Measurements from ENCODE around the gene TBC1D8B.
A peak's percentile ranks its signal among the peaks of the same experiment; 100 is the strongest.
"Not testable (repeated sequence)": the region's sequence is repeated elsewhere in the genome, so short reads cannot be mapped to it uniquely, and the experiment has no call there.

The TBC1D8B gene

GRCh38 chrX:106802388-106803275 is at the start of gene TBC1D8B:
Gene TBC1D8B, plus strand, starts transcription at chrX:106802673. Its CDS starts 181 bp downstream, at chrX:106802854.
- DNase-seq (ENCODE audit: low read depth) = peak; percentile 93
- TF ChIP-seq, protein P1, sequence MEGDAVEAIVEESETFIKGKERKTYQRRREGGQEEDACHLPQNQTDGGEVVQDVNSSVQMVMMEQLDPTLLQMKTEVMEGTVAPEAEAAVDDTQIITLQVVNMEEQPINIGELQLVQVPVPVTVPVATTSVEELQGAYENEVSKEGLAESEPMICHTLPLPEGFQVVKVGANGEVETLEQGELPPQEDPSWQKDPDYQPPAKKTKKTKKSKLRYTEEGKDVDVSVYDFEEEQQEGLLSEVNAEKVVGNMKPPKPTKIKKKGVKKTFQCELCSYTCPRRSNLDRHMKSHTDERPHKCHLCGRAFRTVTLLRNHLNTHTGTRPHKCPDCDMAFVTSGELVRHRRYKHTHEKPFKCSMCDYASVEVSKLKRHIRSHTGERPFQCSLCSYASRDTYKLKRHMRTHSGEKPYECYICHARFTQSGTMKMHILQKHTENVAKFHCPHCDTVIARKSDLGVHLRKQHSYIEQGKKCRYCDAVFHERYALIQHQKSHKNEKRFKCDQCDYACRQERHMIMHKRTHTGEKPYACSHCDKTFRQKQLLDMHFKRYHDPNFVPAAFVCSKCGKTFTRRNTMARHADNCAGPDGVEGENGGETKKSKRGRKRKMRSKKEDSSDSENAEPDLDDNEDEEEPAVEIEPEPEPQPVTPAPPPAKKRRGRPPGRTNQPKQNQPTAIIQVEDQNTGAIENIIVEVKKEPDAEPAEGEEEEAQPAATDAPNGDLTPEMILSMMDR (conservative IDR thresholded peaks at IDR 0.05; ENCODE audit: control insufficient read depth, insufficient read depth, low read depth, low read length) = no peak
- H3K4me3 ChIP-seq (ENCODE audit: control insufficient read depth, low read depth, low read length) = peak within 1 kb of the TSS; percentile 86

GRCh38 chrX:106769288-106769687 is 33.2 kb upstream of the TBC1D8B start:
- not testable (repeated sequence) for DNase-seq (ENCODE audit: low read depth); H3K4me3 ChIP-seq (ENCODE audit: control insufficient read depth, low read depth, low read length)

- TF ChIP-seq, protein P1 (conservative IDR thresholded peaks at IDR 0.05; ENCODE audit: control insufficient read depth, insufficient read depth, low read depth, low read length) = no peak
- DNase-seq (ENCODE audit: low read depth) = no peak
- H3K4me3 ChIP-seq (ENCODE audit: control insufficient read depth, low read depth, low read length) = no peak overlapping the region
These were observed 27.5 kb upstream of the TBC1D8B start for GRCh38 chrX:106774981-106775380.

- H3K4me3 ChIP-seq (ENCODE audit: control insufficient read depth, low read depth, low read length) = no peak overlapping the region
- TF ChIP-seq, protein P1 (conservative IDR thresholded peaks at IDR 0.05; ENCODE audit: control insufficient read depth, insufficient read depth, low read depth, low read length) = no peak
- peak; percentile 2 for DNase-seq (ENCODE audit: low read depth)
These were observed 22.2 kb upstream of the TBC1D8B start for GRCh38 chrX:106780264-106780663.

DNA sequence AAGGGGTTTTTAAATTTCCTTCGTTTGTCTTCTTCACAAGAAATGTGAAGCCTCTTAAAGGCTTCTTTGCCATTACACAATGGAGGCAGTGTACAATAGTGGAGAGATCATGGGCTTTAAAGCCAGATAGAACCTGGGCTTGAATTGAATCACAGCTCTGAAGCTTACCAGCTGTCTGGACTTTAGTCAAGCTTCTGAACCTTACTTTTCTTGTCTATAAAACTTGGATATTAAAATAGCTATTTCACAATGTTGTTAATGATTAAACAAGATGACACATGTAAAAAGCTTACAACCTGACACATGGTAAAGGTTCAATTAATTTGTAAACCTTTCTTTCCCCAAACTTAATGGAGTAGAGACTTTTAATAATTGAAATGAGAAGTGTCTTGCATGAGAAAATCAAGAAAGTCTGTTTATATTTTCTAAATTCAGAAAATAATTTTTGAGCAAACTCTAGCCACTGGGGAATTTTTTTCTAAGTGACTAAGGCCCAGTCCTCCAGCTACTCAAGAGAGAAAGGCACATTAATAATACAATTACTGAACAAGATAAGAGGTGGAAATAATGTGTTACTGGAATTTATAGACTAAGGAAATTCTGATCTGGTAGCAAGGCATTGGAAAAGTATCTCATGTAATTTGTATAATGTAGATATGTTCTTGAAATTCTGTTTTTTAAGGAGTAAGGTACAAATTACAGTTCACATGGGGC is 21.7 kb upstream of the TBC1D8B start:
- DNase-seq (ENCODE audit: low read depth) = no peak
- TF ChIP-seq, protein P1 (conservative IDR thresholded peaks at IDR 0.05; ENCODE audit: control insufficient read depth, insufficient read depth, low read depth, low read length) = no peak
- H3K4me3 ChIP-seq (ENCODE audit: control insufficient read depth, low read depth, low read length) = no peak overlapping the region

DNA sequence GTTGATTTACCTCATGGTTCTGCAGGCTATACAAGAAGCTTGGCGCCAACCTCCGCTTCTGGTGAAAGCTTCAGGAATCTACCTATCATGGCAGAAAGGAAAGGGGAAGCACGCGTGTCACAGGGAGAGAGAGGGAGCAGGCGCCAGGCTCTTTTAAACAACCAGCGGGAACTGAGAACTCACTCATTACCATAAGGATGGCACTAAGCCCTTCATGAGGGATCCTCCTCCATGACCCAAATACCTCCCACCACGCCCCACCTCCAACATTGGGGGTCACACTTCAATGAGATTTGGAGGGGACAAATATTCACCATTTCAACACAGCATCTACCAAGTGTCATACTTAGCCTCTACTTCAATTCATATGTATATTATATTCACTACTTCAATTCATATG is 18.8 kb upstream of the TBC1D8B start:
- TF ChIP-seq, protein P1 (conservative IDR thresholded peaks at IDR 0.05; ENCODE audit: control insufficient read depth, insufficient read depth, low read depth, low read length) = no peak
- no peak for DNase-seq (ENCODE audit: low read depth)
- no peak overlapping the region for H3K4me3 ChIP-seq (ENCODE audit: control insufficient read depth, low read depth, low read length)

- no peak overlapping the region for H3K4me3 ChIP-seq (ENCODE audit: control insufficient read depth, low read depth, low read length)
- TF ChIP-seq, protein P1 (conservative IDR thresholded peaks at IDR 0.05; ENCODE audit: control insufficient read depth, insufficient read depth, low read depth, low read length) = peak; percentile 37
- peak; percentile 25 for DNase-seq (ENCODE audit: low read depth)
These were observed 11.0 kb upstream of the TBC1D8B start for GRCh38 chrX:106791495-106791894.
